Measurements from ENCODE around the gene NOS3. TPM values are rescaled to one million over a fixed set of nuclear protein-coding genes. Genes with fewer than 3 reads are reported as not detected.
A peak's percentile ranks its signal among the peaks of the same experiment; 100 is the strongest.
"Not testable (repeated sequence)": the region's sequence is repeated elsewhere in the genome, so short reads cannot be mapped to it uniquely, and the experiment has no call there.

Gene NOS3
- polyA plus RNA-seq, 4 donors: 9.5 to 15.3 (median 12.9) TPM

- no peak for DNase-seq (ENCODE audit: low read depth in 4 of 4, low spot score in 2 of 4)
These were observed 7.0 kb downstream of the NOS3 start for GRCh38 chr7:150997817-150998216.

GRCh38 chr7:150998341-150998740, 7.5 kb downstream of the NOS3 start:
- no peak for DNase-seq (ENCODE audit: low read depth in 4 of 4, low spot score in 2 of 4)

- DNase-seq (ENCODE audit: low read depth in 4 of 4, low spot score in 2 of 4): no peak
These were observed 8.2 kb downstream of the NOS3 start for GRCh38 chr7:150999001-150999400.

GRCh38 chr7:150999497-151000230, 8.8 kb downstream of the NOS3 start:
- DNase-seq (ENCODE audit: low read depth in 4 of 4, low spot score in 2 of 4): no peak

GRCh38 chr7:151000897-151001495, 10.2 kb downstream of the NOS3 start:
- no peak for DNase-seq (ENCODE audit: low read depth in 4 of 4, low spot score in 2 of 4)

- no peak for DNase-seq (ENCODE audit: low read depth in 4 of 4, low spot score in 2 of 4)
These were observed 10.7 kb downstream of the NOS3 start for GRCh38 chr7:151001546-151001945.

- DNase-seq (ENCODE audit: low read depth in 4 of 4, low spot score in 2 of 4): no peak
These were observed 12.8 kb downstream of the NOS3 start for GRCh38 chr7:151003572-151003971.

GRCh38 chr7:151005566-151005965, 14.7 kb downstream of the NOS3 start:
- DNase-seq (ENCODE audit: low read depth in 4 of 4, low spot score in 2 of 4): no peak

- DNase-seq (ENCODE audit: low read depth in 4 of 4, low spot score in 2 of 4): no peak
These were observed 15.9 kb downstream of the NOS3 start for GRCh38 chr7:151006590-151007300.

GRCh38 chr7:151007469-151007898, 16.7 kb downstream of the NOS3 start:
- DNase-seq (ENCODE audit: low read depth in 4 of 4, low spot score in 2 of 4): no peak

GRCh38 chr7:151008143-151008510, 17.3 kb downstream of the NOS3 start:
- DNase-seq (ENCODE audit: low read depth in 4 of 4, low spot score in 2 of 4): no peak

GRCh38 chr7:151008511-151009323, 17.9 kb downstream of the NOS3 start:
- DNase-seq (ENCODE audit: low read depth in 4 of 4, low spot score in 2 of 4): no peak

- DNase-seq (ENCODE audit: low read depth in 4 of 4, low spot score in 2 of 4): no peak
These were observed 18.7 kb downstream of the NOS3 start for GRCh38 chr7:151009327-151010036.

- DNase-seq (ENCODE audit: low read depth in 4 of 4, low spot score in 2 of 4): no peak
These were observed 19.2 kb downstream of the NOS3 start for GRCh38 chr7:151010037-151010306.

- DNase-seq (ENCODE audit: low read depth in 4 of 4, low spot score in 2 of 4): peak in 1 of 4 donors; percentile 57
These were observed 19.7 kb downstream of the NOS3 start for GRCh38 chr7:151010307-151011096.

- no peak for DNase-seq (ENCODE audit: low read depth in 4 of 4, low spot score in 2 of 4)
These were observed 20.2 kb downstream of the NOS3 start for GRCh38 chr7:151011097-151011409.

- DNase-seq (ENCODE audit: low read depth in 4 of 4, low spot score in 2 of 4): not testable (repeated sequence)
These were observed 20.8 kb downstream of the NOS3 start for GRCh38 chr7:151011616-151012015.

GRCh38 chr7:151012031-151012692, 21.3 kb downstream of the NOS3 start:
- DNase-seq (ENCODE audit: low read depth in 4 of 4, low spot score in 2 of 4): no peak

GRCh38 chr7:151012911-151013347, 22.1 kb downstream of the NOS3 start:
- no peak for DNase-seq (ENCODE audit: low read depth in 4 of 4, low spot score in 2 of 4)

Data from left renal cortex interstitium (tissue), 4 donors.